HL-60 (cell line): ENCODE measurements around the gene ANKRD11.

ENCODE experiments used
- POLR2AphosphoS5 ChIP-seq: IDR thresholded peaks from 2 replicates; pipeline ENCODE4 v1.6.1; 2012; ENCODE audit warnings: low read depth
- TF ChIP-seq, protein P1 (sequence below): IDR thresholded peaks from one replicate; pipeline ENCODE4 v1.5.1; 2011; ENCODE audit warnings: low read length, control low read depth, inconsistent platforms; ENCODE audit not compliant: insufficient read depth
- TF ChIP-seq, protein P2 (sequence below): IDR thresholded peaks from 2 replicates; pipeline ENCODE4 v1.6.1; 2012; ENCODE audit warnings: low read depth; ENCODE audit not compliant: insufficient replicate concordance

DNA sequence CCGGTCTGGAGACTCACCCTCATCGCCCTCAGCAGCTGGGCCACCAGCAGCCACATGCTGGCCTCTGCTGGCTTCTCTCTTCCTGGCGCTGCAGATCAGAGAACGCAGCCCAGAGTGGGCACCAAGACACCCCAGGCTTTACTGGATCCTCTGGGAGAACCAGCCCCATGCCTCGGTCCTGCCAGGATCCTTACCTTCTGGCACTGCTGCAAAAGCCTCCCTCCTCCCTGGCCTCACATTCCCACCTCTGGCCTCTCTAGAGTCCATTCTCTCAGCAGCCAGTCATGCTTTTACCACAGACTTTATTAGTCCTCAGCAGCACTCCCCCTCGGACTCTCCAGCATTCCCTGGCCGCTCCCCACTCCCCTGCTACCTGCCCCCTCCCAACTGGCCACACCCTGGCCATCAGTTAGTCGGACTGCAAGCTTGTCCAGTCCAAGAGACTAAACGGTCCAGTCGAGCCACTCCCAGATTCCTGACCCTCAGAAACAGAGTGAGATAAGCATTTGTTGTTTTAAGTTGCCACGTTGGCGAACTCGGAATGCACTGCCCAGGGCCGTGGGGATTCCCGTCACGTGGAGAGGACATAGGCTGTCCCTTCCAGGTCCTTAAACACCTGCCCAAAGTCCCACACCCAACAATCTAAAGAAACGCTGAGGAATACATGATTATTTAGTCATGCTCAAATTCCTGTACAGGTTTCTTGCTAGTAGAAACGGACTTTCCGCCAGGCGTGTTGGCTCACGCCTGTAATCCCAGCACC, 11.9 kb upstream of the ANKRD11 start:
- TF ChIP-seq, protein P1, sequence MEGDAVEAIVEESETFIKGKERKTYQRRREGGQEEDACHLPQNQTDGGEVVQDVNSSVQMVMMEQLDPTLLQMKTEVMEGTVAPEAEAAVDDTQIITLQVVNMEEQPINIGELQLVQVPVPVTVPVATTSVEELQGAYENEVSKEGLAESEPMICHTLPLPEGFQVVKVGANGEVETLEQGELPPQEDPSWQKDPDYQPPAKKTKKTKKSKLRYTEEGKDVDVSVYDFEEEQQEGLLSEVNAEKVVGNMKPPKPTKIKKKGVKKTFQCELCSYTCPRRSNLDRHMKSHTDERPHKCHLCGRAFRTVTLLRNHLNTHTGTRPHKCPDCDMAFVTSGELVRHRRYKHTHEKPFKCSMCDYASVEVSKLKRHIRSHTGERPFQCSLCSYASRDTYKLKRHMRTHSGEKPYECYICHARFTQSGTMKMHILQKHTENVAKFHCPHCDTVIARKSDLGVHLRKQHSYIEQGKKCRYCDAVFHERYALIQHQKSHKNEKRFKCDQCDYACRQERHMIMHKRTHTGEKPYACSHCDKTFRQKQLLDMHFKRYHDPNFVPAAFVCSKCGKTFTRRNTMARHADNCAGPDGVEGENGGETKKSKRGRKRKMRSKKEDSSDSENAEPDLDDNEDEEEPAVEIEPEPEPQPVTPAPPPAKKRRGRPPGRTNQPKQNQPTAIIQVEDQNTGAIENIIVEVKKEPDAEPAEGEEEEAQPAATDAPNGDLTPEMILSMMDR: no peak
- TF ChIP-seq, protein P2, sequence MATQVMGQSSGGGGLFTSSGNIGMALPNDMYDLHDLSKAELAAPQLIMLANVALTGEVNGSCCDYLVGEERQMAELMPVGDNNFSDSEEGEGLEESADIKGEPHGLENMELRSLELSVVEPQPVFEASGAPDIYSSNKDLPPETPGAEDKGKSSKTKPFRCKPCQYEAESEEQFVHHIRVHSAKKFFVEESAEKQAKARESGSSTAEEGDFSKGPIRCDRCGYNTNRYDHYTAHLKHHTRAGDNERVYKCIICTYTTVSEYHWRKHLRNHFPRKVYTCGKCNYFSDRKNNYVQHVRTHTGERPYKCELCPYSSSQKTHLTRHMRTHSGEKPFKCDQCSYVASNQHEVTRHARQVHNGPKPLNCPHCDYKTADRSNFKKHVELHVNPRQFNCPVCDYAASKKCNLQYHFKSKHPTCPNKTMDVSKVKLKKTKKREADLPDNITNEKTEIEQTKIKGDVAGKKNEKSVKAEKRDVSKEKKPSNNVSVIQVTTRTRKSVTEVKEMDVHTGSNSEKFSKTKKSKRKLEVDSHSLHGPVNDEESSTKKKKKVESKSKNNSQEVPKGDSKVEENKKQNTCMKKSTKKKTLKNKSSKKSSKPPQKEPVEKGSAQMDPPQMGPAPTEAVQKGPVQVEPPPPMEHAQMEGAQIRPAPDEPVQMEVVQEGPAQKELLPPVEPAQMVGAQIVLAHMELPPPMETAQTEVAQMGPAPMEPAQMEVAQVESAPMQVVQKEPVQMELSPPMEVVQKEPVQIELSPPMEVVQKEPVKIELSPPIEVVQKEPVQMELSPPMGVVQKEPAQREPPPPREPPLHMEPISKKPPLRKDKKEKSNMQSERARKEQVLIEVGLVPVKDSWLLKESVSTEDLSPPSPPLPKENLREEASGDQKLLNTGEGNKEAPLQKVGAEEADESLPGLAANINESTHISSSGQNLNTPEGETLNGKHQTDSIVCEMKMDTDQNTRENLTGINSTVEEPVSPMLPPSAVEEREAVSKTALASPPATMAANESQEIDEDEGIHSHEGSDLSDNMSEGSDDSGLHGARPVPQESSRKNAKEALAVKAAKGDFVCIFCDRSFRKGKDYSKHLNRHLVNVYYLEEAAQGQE: no peak
- no peak for TF ChIP-seq POLR2AphosphoS5
